Measurements from ENCODE around the gene ZBTB49. TPM values are rescaled to one million over a fixed set of nuclear protein-coding genes. Genes with fewer than 3 reads are reported as not detected.

ZBTB49 gene
- total and polyA plus RNA-seq, 2 donors (not counting 3 experiments of a cell fraction or from before 2014, with no cell fraction given), result 3.8 to 5.8 TPM

DNA sequence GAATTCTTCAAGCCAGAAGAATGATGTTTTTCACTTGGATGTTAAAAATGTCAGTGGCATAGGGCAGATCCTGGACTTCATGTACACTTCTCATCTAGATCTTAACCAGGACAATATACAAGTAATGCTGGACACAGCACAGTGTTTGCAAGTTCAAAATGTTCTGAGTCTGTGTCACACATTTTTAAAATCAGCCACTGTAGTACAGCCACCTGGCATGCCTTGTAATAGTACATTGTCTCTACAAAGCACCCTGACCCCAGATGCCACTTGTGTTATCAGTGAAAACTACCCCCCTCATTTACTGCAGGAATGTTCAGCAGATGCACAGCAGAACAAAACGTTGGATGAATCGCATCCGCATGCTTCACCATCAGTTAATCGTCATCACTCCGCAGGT, 11.9 kb downstream of the ZBTB49 start:
- Histone ChIP-seq H3K9me3 (replicated peaks; ENCODE audit: control insufficient read depth, insufficient read depth, low read length) (no peaks in the 10 kb centered on the region), H2AFZ (ENCODE audit: low read depth, low read length) (no peak overlapping the region), H3K27me3 (ENCODE audit: control insufficient read depth in 2 of 2, insufficient read depth in 2 of 2, low read length in 2 of 2) (no peaks in the 10 kb centered on the region), H3K9me1 (replicated peaks; ENCODE audit: control insufficient read depth, extremely low read depth, insufficient read depth, low read length) (no peaks in the 10 kb centered on the region), H3K4me2 (ENCODE audit: insufficient read depth, low read length) (no peak overlapping the region), H3K4me1 (ENCODE audit: control insufficient read depth, extremely low read depth, insufficient read depth, low read length) (no peaks in the 10 kb centered on the region), H4K20me1 (replicated peaks; ENCODE audit: control insufficient read depth, extremely low read depth, insufficient read depth, low read length) (no peaks in the 10 kb centered on the region), H3K36me3 (ENCODE audit: control insufficient read depth in 2 of 2, extremely low read depth in 1 of 2, insufficient read depth in 2 of 2, low read length in 2 of 2) (peaks cover 2 to 18% of the 10 kb centered on the region in 2 experiments), H3K9ac (replicated peaks; ENCODE audit: extremely low read depth, insufficient read depth, low read length) (no peak overlapping the region), H3K79me2 (ENCODE audit: control insufficient read depth, insufficient read depth, low read length) (peaks cover 2% of the 10 kb centered on the region), H3K4me3 (replicated peaks in 1 of 3; ENCODE audit: insufficient read depth in 1 of 3, low read depth in 1 of 3, low read length in 3 of 3) (no peak overlapping the region), H3K27ac (ENCODE audit: insufficient read depth, low read depth, low read length) (no peak overlapping the region)
- no peak for DNase-seq (ENCODE audit: low read depth, low spot score)
- FAIRE-seq, result no peak
- no TSS peak for BruUV-seq (replicated peaks)
- TF ChIP-seq JUN (IDR thresholded peaks at IDR 0.05; ENCODE audit: borderline replicate concordance, insufficient read depth, insufficient read length, low read depth) (no peak), POLR2A (IDR thresholded peaks at IDR 0.05; ENCODE audit: low read depth, low read length) (no peak), EZH2 (IDR thresholded peaks at IDR 0.05; ENCODE audit: borderline replicate concordance, low read depth, low read length, severe bottlenecking) (no peak), FOS (IDR thresholded peaks at IDR 0.05; ENCODE audit: borderline replicate concordance, insufficient read depth, low read length) (no peak), POLR2AphosphoS5 (IDR thresholded peaks at IDR 0.05; ENCODE audit: insufficient read depth, low read depth, low read length) (no peak)
- TF ChIP-seq, protein P1, sequence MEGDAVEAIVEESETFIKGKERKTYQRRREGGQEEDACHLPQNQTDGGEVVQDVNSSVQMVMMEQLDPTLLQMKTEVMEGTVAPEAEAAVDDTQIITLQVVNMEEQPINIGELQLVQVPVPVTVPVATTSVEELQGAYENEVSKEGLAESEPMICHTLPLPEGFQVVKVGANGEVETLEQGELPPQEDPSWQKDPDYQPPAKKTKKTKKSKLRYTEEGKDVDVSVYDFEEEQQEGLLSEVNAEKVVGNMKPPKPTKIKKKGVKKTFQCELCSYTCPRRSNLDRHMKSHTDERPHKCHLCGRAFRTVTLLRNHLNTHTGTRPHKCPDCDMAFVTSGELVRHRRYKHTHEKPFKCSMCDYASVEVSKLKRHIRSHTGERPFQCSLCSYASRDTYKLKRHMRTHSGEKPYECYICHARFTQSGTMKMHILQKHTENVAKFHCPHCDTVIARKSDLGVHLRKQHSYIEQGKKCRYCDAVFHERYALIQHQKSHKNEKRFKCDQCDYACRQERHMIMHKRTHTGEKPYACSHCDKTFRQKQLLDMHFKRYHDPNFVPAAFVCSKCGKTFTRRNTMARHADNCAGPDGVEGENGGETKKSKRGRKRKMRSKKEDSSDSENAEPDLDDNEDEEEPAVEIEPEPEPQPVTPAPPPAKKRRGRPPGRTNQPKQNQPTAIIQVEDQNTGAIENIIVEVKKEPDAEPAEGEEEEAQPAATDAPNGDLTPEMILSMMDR (IDR thresholded peaks at IDR 0.05; ENCODE audit: extremely low read depth in 1 of 2, insufficient read depth in 1 of 2, low read depth in 1 of 2, low read length in 2 of 2), result no peak
- CTCF ChIA-PET, result interaction anchor here (1.2 kb wide), 1 partner anchor 15 kb away, joined by 3 read pairs; no protein-coding TSS in a partner anchor
- dilution Hi-C loops (cut with MboI; ENCODE audit: extremely low pct_ligation_motif_present, low sequenced_read_pairs) (no loop called here), intact Hi-C loops (cut with micrococcal nuclease) (no loop called here)
- POLR2A ChIA-PET, result no interaction called here

DNA sequence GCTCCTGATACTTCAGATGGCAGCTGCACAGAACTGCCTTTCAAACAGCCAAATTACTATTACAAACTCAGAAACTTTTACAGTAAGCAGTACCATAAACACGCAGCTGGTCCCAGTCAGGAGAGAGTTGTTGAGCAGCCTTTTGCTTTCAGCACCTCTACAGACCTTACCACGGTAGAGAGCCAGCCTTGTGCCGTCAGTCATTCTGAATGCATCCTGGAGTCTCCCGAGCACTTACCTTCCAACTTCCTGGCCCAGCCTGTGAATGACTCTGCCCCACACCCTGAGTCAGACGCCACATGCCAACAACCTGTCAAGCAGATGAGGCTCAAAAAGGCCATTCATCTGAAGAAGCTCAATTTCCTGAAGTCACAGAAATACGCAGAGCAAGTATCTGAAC, 12.4 kb downstream of the ZBTB49 start:
- Histone ChIP-seq H3K27me3 (ENCODE audit: control insufficient read depth in 2 of 2, insufficient read depth in 2 of 2, low read length in 2 of 2) (no peaks in the 10 kb centered on the region), H2AFZ (ENCODE audit: low read depth, low read length) (no peak overlapping the region), H3K9me1 (replicated peaks; ENCODE audit: control insufficient read depth, extremely low read depth, insufficient read depth, low read length) (no peaks in the 10 kb centered on the region), H3K36me3 (ENCODE audit: control insufficient read depth in 2 of 2, extremely low read depth in 1 of 2, insufficient read depth in 2 of 2, low read length in 2 of 2) (peaks cover 2 to 22% of the 10 kb centered on the region in 2 experiments), H4K20me1 (replicated peaks; ENCODE audit: control insufficient read depth, extremely low read depth, insufficient read depth, low read length) (no peaks in the 10 kb centered on the region), H3K79me2 (ENCODE audit: control insufficient read depth, insufficient read depth, low read length) (peaks cover 2% of the 10 kb centered on the region), H3K27ac (ENCODE audit: insufficient read depth, low read depth, low read length) (no peak overlapping the region), H3K4me1 (ENCODE audit: control insufficient read depth, extremely low read depth, insufficient read depth, low read length) (no peaks in the 10 kb centered on the region), H3K4me2 (ENCODE audit: insufficient read depth, low read length) (no peak overlapping the region), H3K9ac (replicated peaks; ENCODE audit: extremely low read depth, insufficient read depth, low read length) (no peak overlapping the region), H3K9me3 (replicated peaks; ENCODE audit: control insufficient read depth, insufficient read depth, low read length) (no peaks in the 10 kb centered on the region), H3K4me3 (replicated peaks in 1 of 3; ENCODE audit: insufficient read depth in 1 of 3, low read depth in 1 of 3, low read length in 3 of 3) (no peak overlapping the region)
- ChIA-PET CTCF (interaction anchor here (1.2 to 1.5 kb wide), 2 partner anchors 15 to 17 kb away, joined by 3 to 5 read pairs; no protein-coding TSS in a partner anchor), POLR2A (no interaction called here)
- TF ChIP-seq POLR2A (IDR thresholded peaks at IDR 0.05; ENCODE audit: low read depth, low read length), result no peak
- TF ChIP-seq, protein P2, sequence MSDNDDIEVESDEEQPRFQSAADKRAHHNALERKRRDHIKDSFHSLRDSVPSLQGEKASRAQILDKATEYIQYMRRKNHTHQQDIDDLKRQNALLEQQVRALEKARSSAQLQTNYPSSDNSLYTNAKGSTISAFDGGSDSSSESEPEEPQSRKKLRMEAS (IDR thresholded peaks at IDR 0.05; ENCODE audit: insufficient read depth, insufficient read length), result no peak
- no peak for TF ChIP-seq POLR2AphosphoS5 (IDR thresholded peaks at IDR 0.05; ENCODE audit: insufficient read depth, low read depth, low read length)
- TF ChIP-seq FOS (IDR thresholded peaks at IDR 0.05; ENCODE audit: borderline replicate concordance, insufficient read depth, low read length), result no peak
- TF ChIP-seq MYC (IDR thresholded peaks at IDR 0.05; ENCODE audit: low read depth, low read length), result no peak
- TF ChIP-seq, protein P1 (IDR thresholded peaks at IDR 0.05; ENCODE audit: extremely low read depth in 1 of 2, insufficient read depth in 1 of 2, low read depth in 1 of 2, low read length in 2 of 2), result no peak
- no peak for TF ChIP-seq GATA2 (IDR thresholded peaks at IDR 0.05; ENCODE audit: insufficient read depth, insufficient read length, low read depth, low read length)
- no peak for TF ChIP-seq EZH2 (IDR thresholded peaks at IDR 0.05; ENCODE audit: borderline replicate concordance, low read depth, low read length, severe bottlenecking)
- TF ChIP-seq JUN (IDR thresholded peaks at IDR 0.05; ENCODE audit: borderline replicate concordance, insufficient read depth, insufficient read length, low read depth), result no peak
- no peak for FAIRE-seq
- no TSS peak for BruUV-seq (replicated peaks)
- DNase-seq (ENCODE audit: low read depth, low spot score), result no peak
- intact Hi-C loops (cut with micrococcal nuclease) (no loop called here), dilution Hi-C loops (cut with MboI; ENCODE audit: extremely low pct_ligation_motif_present, low sequenced_read_pairs) (no loop called here)

Data from endothelial cell of umbilical vein (primary cell).